Keratinocyte (primary cell): ENCODE results near the gene CCR9.

Experiments used
- CTCF ChIP-seq, 3 experiments: IDR thresholded peaks in 1 of 3; conservative IDR thresholded peaks in 1 of 3; optimal IDR thresholded peaks in 1 of 3; 2 replicates in 2 of 3; 3 replicates in 1 of 3; pipeline versions ENCODE3 to v1.5.1; 2011; ENCODE audit warnings: low read length in 3 of 3, mild to moderate bottlenecking in 3 of 3, moderate library complexity in 2 of 3, control low read depth in 1 of 3, inconsistent platforms in 1 of 3; ENCODE audit not compliant: insufficient read depth in 2 of 3; ENCODE audit errors: extremely low read depth in 1 of 3
- EZH2 ChIP-seq: IDR thresholded peaks from one replicate; pipeline ENCODE4 v1.6.1; 2012; ENCODE audit warnings: inconsistent platforms, mild to moderate bottlenecking, low read length, moderate library complexity

DNA sequence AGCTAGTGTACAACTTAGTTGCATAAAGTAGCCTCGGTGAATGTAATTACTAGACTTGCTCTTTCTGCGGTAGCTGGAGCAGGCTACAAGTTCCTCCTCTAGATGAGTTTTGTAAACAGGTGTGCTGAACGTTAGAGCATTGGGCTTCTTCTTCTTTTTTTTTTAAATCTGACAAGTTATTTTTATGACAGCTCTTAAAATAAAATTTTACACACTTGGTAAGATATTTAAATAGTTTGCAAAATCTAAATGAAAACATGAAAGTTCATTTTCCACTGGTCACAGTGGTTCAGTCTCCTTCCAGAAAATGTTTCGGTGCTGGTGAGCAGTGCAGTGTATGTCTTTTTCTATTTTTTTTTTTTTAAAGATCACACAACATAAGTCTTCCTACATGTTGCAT lies 3.0 kb downstream of the CCR9 start:
- no peak for TF ChIP-seq CTCF (optimal IDR thresholded peaks at IDR 0.05 in 1 of 3, IDR thresholded peaks at IDR 0.05 in 1 of 3, conservative IDR thresholded peaks at IDR 0.05 in 1 of 3; ENCODE audit: extremely low read depth in 1 of 3, insufficient read depth in 2 of 3, low read length in 3 of 3)
- no peak for TF ChIP-seq EZH2
